B cell (primary cell): ENCODE data around the gene MAGEA2B. TPM values are rescaled to one million over a fixed set of nuclear protein-coding genes. Genes with fewer than 3 reads are reported as not detected.

Source experiments
- ATAC-seq: fragments of 200-7000 bp; cut with Tn5 transposase; one replicate; pipeline ENCODE4 v1.10.0; 2021; ENCODE audit warnings: low read depth, mild to moderate bottlenecking, moderate number of reproducible peaks, moderate library complexity
- CTCF ChIA-PET: fragments of 350-600 bp; sonication (Branson Sonifier 250); formaldehyde crosslinking; loops from one replicate; lab custom pipeline; 2021; ENCODE audit warnings: antibody characterized with exemption, inconsistent platforms; lab: Charles Lee
- POLR2A ChIA-PET: fragments of 350-600 bp; sonication (Branson Sonifier 250); formaldehyde crosslinking; loops from one replicate; lab custom pipeline; 2021; ENCODE audit warnings: antibody characterized with exemption; lab: Charles Lee
- DNase-seq: peaks from one replicate; pipeline ENCODE4 v3.0.0; 2013
- H2AFZ ChIP-seq: 2 replicates; pipeline ENCODE4 v1.6.1; 2012; ENCODE audit warnings: mild to moderate bottlenecking, low read depth, low read length; ENCODE audit not compliant: insufficient read depth, poor library complexity, severe bottlenecking
- H3K27ac ChIP-seq, 2 donors: 1 replicate in 1 of 2; 2 replicates in 1 of 2; pipeline ENCODE4 v1.5.1; 2012 to 2013; ENCODE audit warnings: low read length in 2 of 2, mild to moderate bottlenecking in 2 of 2, moderate library complexity in 1 of 2
- H3K27me3 ChIP-seq, 4 experiments: fragments of 200-600 bp in 1 of 4; sonication (generic) in 1 of 4; replicated peaks in 1 of 4; 1 replicate in 2 of 4; 2 replicates in 2 of 4; pipeline versions ENCODE4 v1.6.1 to v1.7.0; 2013 to 2016; ENCODE audit warnings: low read length in 3 of 4, mild to moderate bottlenecking in 2 of 4, mixed read lengths in 1 of 4, moderate library complexity in 1 of 4; ENCODE audit not compliant: insufficient read depth in 4 of 4, control insufficient read depth in 3 of 4; ENCODE audit errors: control extremely low read depth in 1 of 4
- H3K36me3 ChIP-seq, 2 experiments: replicated peaks in 1 of 2; 1 replicate in 1 of 2; 2 replicates in 1 of 2; pipeline versions ENCODE4 v1.6.1 to v1.7.1; 2013; ENCODE audit warnings: low read length in 1 of 2; ENCODE audit not compliant: insufficient read depth in 2 of 2, control insufficient read depth in 1 of 2; ENCODE audit errors: control extremely low read depth in 1 of 2, extremely low read depth in 1 of 2
- H3K4me1 ChIP-seq, 2 donors: fragments of 200-600 bp in 1 of 2; sonication (generic) in 1 of 2; 1 replicate in 1 of 2; 2 replicates in 1 of 2; pipeline versions ENCODE4 v1.5.1 to v1.6.1; 2013 to 2017; ENCODE audit warnings: low read length in 2 of 2; ENCODE audit not compliant: control insufficient read depth in 2 of 2, insufficient read depth in 2 of 2
- H3K4me2 ChIP-seq: replicated peaks from 2 replicates; pipeline ENCODE3; 2012; ENCODE audit warnings: mild to moderate bottlenecking, low read depth, low read length; ENCODE audit not compliant: poor library complexity, severe bottlenecking
- H3K4me3 ChIP-seq, 5 experiments: fragments of 200-600 bp in 1 of 5; sonication (generic) in 1 of 5; 1 replicate in 3 of 5; 2 replicates in 2 of 5; pipeline versions ENCODE4 v1.5.1 to v1.7.0; 2011 to 2016; ENCODE audit warnings: low read length in 4 of 5, mild to moderate bottlenecking in 4 of 5, low read depth in 2 of 5, control low read depth in 1 of 5, moderate library complexity in 1 of 5; ENCODE audit not compliant: insufficient read depth in 1 of 5; ENCODE audit errors: control extremely low read depth in 1 of 5, extremely low read depth in 1 of 5
- H3K79me2 ChIP-seq: fragments of 200-600 bp; sonication (generic); one replicate; pipeline ENCODE4 v1.6.0; 2016; ENCODE audit warnings: low read length; ENCODE audit not compliant: control insufficient read depth, insufficient read depth
- H3K9ac ChIP-seq: fragments of 200-600 bp; sonication (generic); 2 replicates; pipeline ENCODE4 v1.6.1; 2017; ENCODE audit warnings: mild to moderate bottlenecking, low read length, moderate library complexity
- H3K9me3 ChIP-seq, 3 donors: one replicate each; pipeline versions ENCODE4 v1.6.1 to v1.7.1; 2013; ENCODE audit warnings: low read length in 2 of 3; ENCODE audit not compliant: control insufficient read depth in 2 of 3, insufficient read depth in 1 of 3; ENCODE audit errors: control extremely low read depth in 1 of 3
- H4K20me1 ChIP-seq: 2 replicates; pipeline ENCODE4 v1.6.0; 2012; ENCODE audit warnings: mild to moderate bottlenecking, low read length; ENCODE audit not compliant: insufficient read depth, control insufficient read depth, poor library complexity, severe bottlenecking
- H3K27ac Mint-ChIP-seq: one replicate; pipeline ENCODE4 v1.8.0; 2021; ENCODE audit warnings: mixed read lengths
- H3K27me3 Mint-ChIP-seq: one replicate; pipeline ENCODE4 v1.8.0; 2021; ENCODE audit warnings: mixed read lengths
- H3K4me1 Mint-ChIP-seq: one replicate; pipeline ENCODE4 v1.8.0; 2021; ENCODE audit warnings: mixed read lengths
- H3K4me3 Mint-ChIP-seq: one replicate; pipeline ENCODE4 v1.8.0; 2021; ENCODE audit warnings: mixed read lengths
- H3K9me3 Mint-ChIP-seq: one replicate; pipeline ENCODE4 v1.8.0; 2022; ENCODE audit warnings: mixed read lengths; ENCODE audit not compliant: insufficient read depth
- EZH2 ChIP-seq: IDR thresholded peaks from 2 replicates; pipeline ENCODE4 v1.6.1; 2012; ENCODE audit warnings: borderline replicate concordance, low read depth, mild to moderate bottlenecking, moderate library complexity, low read length; ENCODE audit not compliant: insufficient read depth, poor library complexity, severe bottlenecking
- WGBS: methylation state at CpG from one replicate; pipeline ENCODE4 v1.1.5; 2013; ENCODE audit warnings: missing lambda C conversion rate; ENCODE audit not compliant: insufficient coverage; 5-methylcytosine and 5-hydroxymethylcytosine counted together
- intact Hi-C: fragments of 100-400 bp; cut with micrococcal nuclease; formaldehyde crosslinking; loops from one replicate; pipeline ENCODE4 v1.10.0; 2022
- polyA plus RNA-seq: library from polyadenylated mRNA; depleted of rRNA; stranded (reverse); fragments of >200 nt; gene quantifications from 2 replicates; pipeline ENCODE4 v1.2.3, GENCODE V29; 2012
- total RNA-seq, 2 donors: library from RNA; stranded (reverse); fragments of 120-200 nt in 1 of 2; gene quantifications; 1 replicate in 1 of 2; 2 replicates in 1 of 2; pipeline versions ENCODE4 v1.2.3 to v1.2.4, GENCODE V29; 2013 to 2022
- TF ChIP-seq, protein P1 (sequence below): fragments of 200-600 bp; IDR thresholded peaks from one replicate; pipeline ENCODE4 v1.8.0; 2022; ENCODE audit warnings: antibody characterized with exemption, mild to moderate bottlenecking

MAGEA2B gene
- total and polyA plus RNA-seq, 2 donors (not counting 1 experiment from before 2014, with no cell fraction given) = not detected

DNA sequence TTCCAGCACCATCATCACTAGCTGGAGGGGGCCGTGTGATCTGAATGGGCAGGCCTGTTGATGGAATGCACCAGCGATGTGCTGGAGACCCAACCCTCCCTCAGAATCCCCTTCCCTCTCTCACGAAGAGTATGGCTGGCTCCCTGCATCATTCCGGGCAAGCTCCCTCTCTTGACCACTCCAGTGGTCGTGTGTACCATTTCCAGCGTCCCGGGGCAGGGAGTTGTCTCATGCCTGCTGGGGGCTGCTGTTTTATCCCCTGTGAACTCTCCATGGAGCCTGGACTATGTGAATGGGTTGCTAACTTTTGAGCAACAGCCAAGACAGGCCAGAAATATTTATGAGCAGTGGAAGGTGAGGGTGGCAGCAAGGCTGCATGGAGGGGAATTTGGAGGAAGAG lies 11.0 kb downstream of the MAGEA2B start:
- Histone ChIP-seq H3K4me3 (no peak overlapping the region), H3K79me2 (no peaks in the 10 kb centered on the region), H3K9me3 (no peaks in the 10 kb centered on the region), H3K36me3 (no peaks in the 10 kb centered on the region), H3K27ac (no peak overlapping the region), H3K9ac (no peak overlapping the region), H3K27me3 (no peaks in the 10 kb centered on the region), H4K20me1 (no peaks in the 10 kb centered on the region), H3K4me2 (no peak overlapping the region), H3K4me1 (no peaks in the 10 kb centered on the region), H2AFZ (no peak overlapping the region)
- H3K4me3 Mint-ChIP-seq = no peak overlapping the region
- no peak for ATAC-seq
- no peak for DNase-seq
- no peaks in the 10 kb centered on the region for H3K27me3 Mint-ChIP-seq
- ChIA-PET CTCF (no interaction called here), POLR2A (no interaction called here)
- H3K4me1 Mint-ChIP-seq = no peaks in the 10 kb centered on the region
- no CpG with 5 or more reads among the region's 7 CpGs for WGBS
- TF ChIP-seq, protein P1, sequence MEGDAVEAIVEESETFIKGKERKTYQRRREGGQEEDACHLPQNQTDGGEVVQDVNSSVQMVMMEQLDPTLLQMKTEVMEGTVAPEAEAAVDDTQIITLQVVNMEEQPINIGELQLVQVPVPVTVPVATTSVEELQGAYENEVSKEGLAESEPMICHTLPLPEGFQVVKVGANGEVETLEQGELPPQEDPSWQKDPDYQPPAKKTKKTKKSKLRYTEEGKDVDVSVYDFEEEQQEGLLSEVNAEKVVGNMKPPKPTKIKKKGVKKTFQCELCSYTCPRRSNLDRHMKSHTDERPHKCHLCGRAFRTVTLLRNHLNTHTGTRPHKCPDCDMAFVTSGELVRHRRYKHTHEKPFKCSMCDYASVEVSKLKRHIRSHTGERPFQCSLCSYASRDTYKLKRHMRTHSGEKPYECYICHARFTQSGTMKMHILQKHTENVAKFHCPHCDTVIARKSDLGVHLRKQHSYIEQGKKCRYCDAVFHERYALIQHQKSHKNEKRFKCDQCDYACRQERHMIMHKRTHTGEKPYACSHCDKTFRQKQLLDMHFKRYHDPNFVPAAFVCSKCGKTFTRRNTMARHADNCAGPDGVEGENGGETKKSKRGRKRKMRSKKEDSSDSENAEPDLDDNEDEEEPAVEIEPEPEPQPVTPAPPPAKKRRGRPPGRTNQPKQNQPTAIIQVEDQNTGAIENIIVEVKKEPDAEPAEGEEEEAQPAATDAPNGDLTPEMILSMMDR = no peak
- no peak for TF ChIP-seq EZH2
- intact Hi-C loops = no loop called here
- no peak overlapping the region for H3K27ac Mint-ChIP-seq
- no peaks in the 10 kb centered on the region for H3K9me3 Mint-ChIP-seq

DNA sequence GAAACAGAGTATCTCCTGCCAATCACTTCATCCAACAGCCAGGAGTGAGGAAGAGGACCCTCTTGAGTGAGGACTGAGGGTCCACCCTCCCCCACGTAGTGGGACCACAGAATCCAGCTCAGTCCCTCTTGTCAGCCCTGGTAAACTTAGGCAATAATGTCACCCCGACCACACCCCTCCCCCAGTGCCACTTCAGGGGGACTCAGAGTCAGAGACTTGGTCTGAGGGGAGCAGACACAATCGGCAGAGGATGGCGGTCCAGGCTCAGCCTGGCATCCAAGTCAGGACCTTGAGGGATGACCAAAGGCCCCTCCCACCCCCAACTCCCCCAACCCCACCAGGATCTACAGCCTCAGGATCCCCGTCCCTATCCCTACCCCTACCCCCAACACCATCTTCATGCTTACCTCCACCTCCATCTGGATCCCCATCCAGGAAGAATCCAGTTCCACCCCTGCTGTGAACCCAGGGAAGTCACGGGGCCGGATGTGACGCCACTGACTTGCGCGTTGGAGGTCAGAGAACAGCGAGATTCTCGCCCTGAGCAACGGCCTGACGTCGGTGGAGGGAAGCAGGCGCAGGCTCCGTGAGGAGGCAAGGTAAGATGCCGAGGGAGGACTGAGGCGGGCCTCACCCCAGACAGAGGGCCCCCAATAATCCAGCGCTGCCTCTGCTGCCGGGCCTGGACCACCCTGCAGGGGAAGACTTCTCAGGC lies 19.0 kb downstream of the MAGEA2B start, which contains the start of the genes CSAG1 and MAGEA12:
Gene CSAG1, minus strand, starts transcription at position 461 of the 715 bp plus-strand sequence. CDS start 1,261 bp downstream, outside the sequence.
Gene MAGEA12, plus strand, starts transcription at position 497 of the 715 bp plus-strand sequence. CDS start 2,405 bp downstream, outside the sequence.
- H3K4me1 Mint-ChIP-seq = no peaks in the 10 kb centered on the region
- ChIA-PET POLR2A (no interaction called here), CTCF (no interaction called here)
- intact Hi-C loops = no loop called here
- no peaks in the 10 kb centered on the region for H3K27me3 Mint-ChIP-seq
- no peaks in the 10 kb centered on the region for H3K9me3 ChIP-seq
- no peak for DNase-seq
- no peaks in the 10 kb centered on the region for H3K36me3 ChIP-seq
- WGBS = no CpG with 5 or more reads among the region's 21 CpGs
- H3K27me3 ChIP-seq = no peaks in the 10 kb centered on the region
- no peak within 1 kb of the TSS for H3K27ac ChIP-seq
- H3K9me3 Mint-ChIP-seq = no peaks in the 10 kb centered on the region
- no peak within 1 kb of the TSS for H2AFZ ChIP-seq
- H3K79me2 ChIP-seq = no peaks in the 10 kb centered on the region
- H3K27ac Mint-ChIP-seq = no peak within 1 kb of the TSS
- no peaks in the 10 kb centered on the region for H4K20me1 ChIP-seq
- no peak for TF ChIP-seq EZH2
- TF ChIP-seq, protein P1 = no peak
- no peak within 1 kb of the TSS for H3K4me3 ChIP-seq
- no peak within 1 kb of the TSS for H3K9ac ChIP-seq
- no peak for ATAC-seq
- H3K4me1 ChIP-seq = no peaks in the 10 kb centered on the region
- no peak within 1 kb of the TSS for H3K4me3 Mint-ChIP-seq
- no peak within 1 kb of the TSS for H3K4me2 ChIP-seq
